ENCODE measurements around the gene CATSPERB.
A peak's percentile ranks its signal among the peaks of the same experiment; 100 is the strongest.
"Not testable (repeated sequence)": the region's sequence is repeated elsewhere in the genome, so short reads cannot be mapped to it uniquely, and the experiment has no call there.

The CATSPERB gene

GRCh38 chr14:91731986-91732385 lies at the start of gene CATSPERB:
CATSPERB (minus strand) TSS chr14:91732086; CDS start chr14:91729479, 2,607 bp downstream.
- DNase-seq: no peak

DNA sequence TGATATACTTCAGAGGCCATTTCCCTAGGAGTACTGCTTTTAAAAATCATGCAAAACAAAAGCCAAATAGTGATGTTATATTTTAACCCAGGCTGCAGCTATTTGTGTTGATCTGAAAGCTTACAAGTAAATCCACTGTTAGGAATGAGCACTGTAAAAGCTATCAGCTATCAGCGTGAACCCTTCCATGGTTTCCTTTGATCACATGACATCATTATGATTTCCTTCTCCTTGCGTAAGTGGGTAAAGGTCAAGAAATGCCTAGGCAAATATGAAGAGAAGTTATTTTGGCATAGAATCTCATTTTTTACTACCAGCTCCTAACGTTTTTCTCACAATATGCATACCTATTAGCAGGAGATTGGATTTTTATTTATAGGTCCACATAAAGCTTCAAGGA lies 48.6 kb upstream of the CATSPERB start:
- peak; percentile 26 for DNase-seq

DNA sequence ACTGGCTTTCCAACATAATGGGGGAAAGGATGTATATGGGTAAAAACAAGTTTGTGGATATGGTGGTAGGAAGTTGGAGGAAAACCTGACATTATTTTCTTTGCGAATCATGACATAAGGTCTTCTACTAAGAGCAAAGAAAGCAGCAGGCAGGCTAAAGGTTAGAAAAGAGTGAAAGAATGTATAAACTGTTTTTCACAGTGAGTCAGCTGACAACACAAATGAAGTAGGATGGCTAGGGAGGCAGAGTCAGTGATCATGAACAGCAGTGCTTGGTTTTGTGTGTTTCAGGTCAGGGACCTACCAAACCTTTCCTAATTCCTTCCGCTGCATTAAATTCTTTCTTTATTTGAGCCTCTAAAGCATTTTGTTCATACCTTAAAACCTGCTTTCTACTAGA lies 46.3 kb upstream of the CATSPERB start:
- DNase-seq: no peak

DNA sequence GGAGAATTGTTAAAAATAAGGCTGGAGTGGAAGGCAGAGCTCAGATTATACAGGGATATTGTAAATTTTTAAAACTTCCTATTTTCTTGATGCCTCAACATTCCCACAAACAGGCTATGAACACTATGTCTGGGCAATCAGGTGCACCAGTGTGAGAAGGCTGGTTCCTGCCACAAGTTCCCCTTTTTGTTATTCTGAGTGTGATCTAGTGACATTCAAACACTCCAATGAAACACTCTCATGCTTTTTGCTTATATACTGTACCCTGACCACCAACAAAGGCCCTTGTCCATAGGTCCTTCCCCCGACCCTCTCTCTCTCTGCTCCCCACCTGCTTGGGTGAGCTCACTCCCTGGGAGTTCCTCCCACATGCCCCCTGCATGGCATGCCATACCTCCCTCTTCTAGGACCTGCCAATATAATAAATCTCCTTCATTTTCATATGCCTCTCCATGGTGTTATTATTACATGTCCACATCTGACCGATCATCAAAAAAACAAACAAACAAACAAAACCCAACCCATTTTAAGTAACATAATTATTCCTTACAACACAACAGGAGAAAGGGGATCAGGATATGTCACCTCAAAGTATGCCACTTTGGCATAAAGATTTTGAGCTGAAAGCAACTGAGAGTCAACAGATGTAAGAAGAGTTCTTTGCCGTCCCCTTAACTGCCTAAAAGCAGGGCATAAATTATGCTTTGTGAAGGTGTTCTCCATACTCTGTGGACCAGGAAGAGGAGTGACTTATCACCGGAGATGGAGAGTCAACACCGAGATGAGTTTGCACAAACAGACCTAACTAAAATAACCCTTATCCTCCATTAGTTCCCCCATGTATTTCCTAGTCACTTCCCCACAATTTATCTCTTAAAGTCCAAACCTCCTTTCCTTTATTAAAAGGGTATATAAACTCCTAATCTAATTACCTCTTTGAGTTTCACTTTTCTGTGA lies 42.5 kb upstream of the CATSPERB start:
- DNase-seq: peak; percentile 63

DNA sequence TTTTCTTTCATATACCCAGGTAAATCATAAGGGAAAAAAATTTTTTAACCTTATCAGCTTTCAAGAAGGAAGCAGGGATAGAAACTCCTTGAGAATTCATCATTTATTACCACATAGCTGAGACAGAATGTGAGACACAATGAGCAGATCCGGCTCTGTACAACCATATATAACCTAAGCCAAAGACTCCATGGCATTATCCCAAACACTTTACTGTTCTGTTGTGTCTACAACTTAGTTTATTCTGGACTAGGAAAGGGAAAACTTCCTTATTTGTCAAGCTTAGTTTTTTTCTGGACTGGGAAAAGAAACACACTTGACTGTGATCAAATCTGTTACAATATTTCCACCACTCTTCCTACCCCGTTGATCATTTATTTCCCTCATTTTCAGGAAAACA lies 38.3 kb upstream of the CATSPERB start:
- DNase-seq: no peak

DNA sequence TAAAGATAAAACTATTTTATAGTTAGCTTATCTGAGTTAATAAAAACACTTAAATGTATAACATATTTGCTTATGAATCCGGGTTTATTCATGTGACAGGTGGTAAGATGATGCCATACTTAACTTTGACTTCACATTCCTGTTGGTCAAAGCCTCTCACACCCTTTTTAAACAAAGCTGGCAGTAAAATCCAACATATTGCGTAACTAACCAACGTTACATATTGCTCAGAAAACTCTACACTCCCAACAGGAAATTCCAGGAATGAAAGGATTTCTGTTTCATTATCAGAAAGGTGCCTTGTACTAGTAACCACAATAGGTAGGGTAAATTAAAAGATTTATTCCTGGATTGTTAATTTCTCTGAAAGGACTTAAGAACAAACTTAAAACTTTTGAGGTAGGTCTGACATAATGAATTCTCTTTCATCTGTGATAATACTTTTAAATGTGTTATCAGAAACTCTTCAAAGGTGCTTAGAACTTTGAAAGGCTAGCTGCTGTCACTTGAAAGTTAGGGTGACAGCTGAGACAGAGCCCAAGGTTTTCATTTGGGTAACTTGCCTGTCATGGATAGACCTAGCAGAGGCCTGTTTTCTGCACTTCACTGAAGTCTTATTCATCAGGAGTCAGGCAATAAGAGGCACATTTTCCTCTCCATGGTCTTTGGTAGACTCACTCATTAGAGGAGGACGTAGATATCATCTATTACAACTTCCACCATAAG lies 23.8 kb upstream of the CATSPERB start:
- peak; percentile 6 for DNase-seq

GRCh38 chr14:91754819-91755218 lies 22.9 kb upstream of the CATSPERB start:
- DNase-seq: no peak

- DNase-seq: no peak
These were observed 22.3 kb upstream of the CATSPERB start for GRCh38 chr14:91754185-91754584.

GRCh38 chr14:91753501-91754128 lies 21.7 kb upstream of the CATSPERB start:
- DNase-seq: no peak

DNA sequence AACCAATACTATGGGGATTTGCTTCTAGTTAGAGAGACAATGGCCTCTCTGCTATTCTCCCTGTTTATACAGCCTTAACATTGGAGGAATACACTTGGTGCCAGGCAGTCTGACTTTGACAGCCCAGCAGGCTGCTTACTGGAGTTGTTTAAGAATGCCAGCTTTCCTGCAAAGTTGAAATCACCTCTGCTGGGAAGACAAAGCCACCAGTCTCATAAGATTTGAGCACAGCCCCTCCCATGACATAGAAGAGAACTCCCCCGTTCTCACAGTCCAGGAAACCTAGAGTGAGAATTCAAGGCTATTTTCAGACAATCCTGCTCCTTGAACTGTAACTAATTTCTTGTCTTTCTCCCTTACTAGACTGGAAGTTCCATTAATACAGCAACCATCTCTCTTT lies 21.1 kb upstream of the CATSPERB start:
- no peak for DNase-seq

- no peak for DNase-seq
These were observed 19.8 kb upstream of the CATSPERB start for GRCh38 chr14:91751719-91752118.

GRCh38 chr14:91750634-91751198 lies 18.8 kb upstream of the CATSPERB start:
- DNase-seq: no peak

DNA sequence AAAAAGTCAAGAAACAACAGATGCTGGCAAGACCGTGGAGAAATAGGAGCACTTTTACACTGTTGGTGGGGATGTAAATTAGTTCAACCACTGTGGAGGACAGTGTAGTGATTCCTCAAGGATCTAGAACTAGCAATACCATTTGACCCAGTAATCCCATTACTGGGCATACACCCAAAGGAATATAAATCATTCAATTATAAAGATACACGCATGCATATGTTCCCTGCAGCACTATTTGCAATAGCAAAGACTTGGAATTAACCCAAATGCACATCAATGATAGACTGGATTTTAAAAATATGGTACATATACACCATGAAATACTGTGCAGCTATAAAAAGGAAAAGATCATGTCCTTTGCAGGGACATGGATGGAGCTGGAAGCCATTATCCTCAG lies 18.0 kb upstream of the CATSPERB start:
- DNase-seq: no peak

GRCh38 chr14:91748049-91748448 lies 16.2 kb upstream of the CATSPERB start:
- peak; percentile 6 for DNase-seq

DNA sequence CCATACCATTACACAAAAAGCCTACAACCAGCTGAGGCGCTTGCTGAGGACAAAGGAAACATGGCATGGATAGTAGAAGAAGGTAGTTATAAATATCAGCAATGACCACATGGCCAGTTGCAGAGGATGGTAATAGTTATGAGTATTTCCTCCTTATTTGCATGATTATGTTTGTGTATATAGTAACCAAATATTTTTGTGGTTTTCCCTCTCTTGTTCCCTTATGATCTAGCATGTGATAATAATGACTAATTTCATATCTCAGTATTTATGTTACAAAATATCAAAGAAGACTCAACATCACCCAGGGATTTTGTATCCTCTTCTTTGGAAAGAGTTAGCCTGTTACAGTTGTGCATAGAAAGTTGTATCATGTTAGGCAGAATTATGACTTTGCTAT lies 13.5 kb upstream of the CATSPERB start:
- no peak for DNase-seq

DNA sequence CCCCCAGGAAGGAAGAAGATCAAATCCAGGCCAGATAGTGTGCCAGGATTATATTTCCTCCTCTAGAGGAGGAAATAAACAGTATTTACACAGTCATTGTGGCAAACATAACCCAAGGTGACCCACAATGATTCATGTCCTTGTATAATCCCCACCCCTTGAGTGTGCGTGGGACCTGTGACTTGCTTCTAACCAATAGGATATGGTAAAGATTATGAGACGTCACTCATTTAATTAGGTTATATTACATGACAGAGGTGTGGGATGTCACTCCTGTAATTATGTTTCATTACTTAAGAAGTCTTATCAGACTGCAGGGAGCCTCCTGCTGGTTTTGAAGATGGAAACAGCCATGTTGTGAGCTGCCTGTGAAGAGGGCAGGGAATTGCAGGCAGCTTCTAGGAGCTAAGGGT lies 12.2 kb upstream of the CATSPERB start:
- peak; percentile 54 for DNase-seq

DNA sequence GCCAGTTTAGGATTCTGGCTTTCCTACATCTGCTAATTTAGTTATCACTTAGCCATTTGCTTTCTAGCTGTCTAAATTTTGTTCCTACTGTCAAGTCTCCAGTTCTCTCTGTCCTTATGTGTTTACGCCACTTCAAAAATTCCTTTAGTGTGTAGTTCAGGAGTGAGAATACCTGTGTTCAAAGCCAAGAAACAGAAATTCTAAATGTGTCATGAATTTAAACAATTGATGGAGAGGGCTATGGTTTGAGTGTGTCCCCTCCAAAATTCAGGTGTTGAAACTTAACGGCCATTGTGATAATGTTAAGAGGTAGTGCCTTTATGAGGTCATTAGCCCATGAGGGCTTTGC lies 11.4 kb upstream of the CATSPERB start:
- no peak for DNase-seq

DNA sequence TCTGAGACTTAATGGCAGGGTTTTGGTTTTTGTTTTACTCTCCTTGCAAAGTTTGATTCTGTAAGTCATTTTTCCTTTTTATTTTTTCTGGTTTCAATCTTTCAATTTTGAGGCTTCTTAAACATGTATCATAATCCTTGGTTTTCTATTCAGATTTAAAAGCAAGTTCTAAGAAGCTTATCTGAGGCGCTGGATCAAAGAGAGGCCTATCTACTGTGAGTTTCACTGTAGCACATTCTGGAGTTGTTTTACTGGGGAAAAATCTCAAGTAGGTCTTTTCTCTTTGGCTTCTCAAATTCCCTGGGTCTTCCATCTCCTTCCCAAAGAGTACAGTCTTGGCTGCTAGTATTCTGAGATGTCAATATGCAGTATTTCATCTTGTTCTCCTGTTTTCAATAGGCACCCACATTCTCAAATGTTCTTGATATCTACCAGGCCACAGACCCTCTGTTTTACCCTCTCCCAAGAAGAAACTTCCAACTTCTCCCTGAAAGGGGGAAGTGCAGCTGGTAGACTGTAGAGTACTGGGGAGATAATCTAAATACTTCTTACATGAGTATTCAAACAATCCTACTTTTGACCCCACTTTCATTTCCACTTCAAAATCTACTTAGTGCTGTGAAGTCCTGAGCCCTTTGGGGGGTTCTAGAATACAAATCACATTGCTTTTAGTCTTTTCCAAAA lies 10.9 kb upstream of the CATSPERB start:
- DNase-seq: peak; percentile 9

DNA sequence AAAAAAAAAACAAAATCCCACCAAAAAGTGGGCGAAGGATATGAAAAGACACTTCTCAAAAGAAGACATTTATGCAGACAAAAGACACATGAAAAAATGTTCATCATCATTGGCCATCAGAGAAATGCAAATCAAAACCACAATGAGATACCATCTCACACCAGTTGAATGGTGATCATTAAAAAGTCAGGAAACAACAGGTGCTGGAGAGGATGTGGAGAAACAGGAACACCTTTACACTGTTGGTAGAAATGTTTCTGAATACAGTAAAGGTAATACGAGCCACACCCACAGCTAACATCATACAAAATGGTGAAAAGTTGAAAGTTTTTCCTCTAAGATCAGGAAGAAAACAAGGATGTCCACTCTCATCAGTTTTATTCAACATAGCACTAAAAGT lies 8.0 kb upstream of the CATSPERB start:
- DNase-seq: not testable (repeated sequence)

GRCh38 chr14:91737619-91738018 lies 5.7 kb upstream of the CATSPERB start:
- DNase-seq: no peak

- DNase-seq: no peak
These were observed 1.1 kb upstream of the CATSPERB start for GRCh38 chr14:91732859-91733477.

DNA sequence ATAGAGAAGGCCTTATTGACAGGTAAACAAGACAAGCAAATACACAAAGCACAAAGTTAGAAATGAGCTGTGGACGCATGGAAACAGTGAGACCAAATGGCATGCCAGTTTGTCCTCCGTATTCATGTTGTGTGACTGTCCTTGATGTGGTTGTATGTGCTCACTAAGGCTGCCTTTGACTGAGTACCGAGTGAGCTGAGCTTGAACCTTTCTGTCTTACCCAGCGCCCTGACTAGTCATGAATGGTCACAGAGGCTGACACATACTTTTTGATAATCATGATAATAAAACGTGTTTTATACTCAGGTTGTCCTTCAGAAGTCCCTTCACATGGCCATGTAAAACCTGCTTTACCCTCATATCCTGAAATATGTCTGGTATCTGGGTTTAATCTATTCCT lies 553 bp upstream of the CATSPERB start:
- no peak for DNase-seq

Data from OCI-M1 (cell line).